Measurements from ENCODE around the gene BEND4. TPM values are rescaled to one million over a fixed set of nuclear protein-coding genes. Genes with fewer than 3 reads are reported as not detected.

BEND4 gene
- polyA plus RNA-seq, 2 donors = under 0.01 TPM; not detected in 1

- Histone ChIP-seq H3K4me1 (ENCODE audit: control insufficient read depth in 2 of 2, insufficient read depth in 2 of 2, low read length in 1 of 2) (no peaks in the 10 kb centered on the region), H3K36me3 (ENCODE audit: control insufficient read depth in 2 of 2, insufficient read depth in 2 of 2, low read length in 1 of 2) (peaks cover 3 to 6% of the 10 kb centered on the region in 2 donors)
These were observed 82.0 kb downstream of the BEND4 start for GRCh38 chr4:42070463-42070862.

GRCh38 chr4:42067264-42067663 lies 85.2 kb downstream of the BEND4 start:
- Histone ChIP-seq H3K4me1 (ENCODE audit: control insufficient read depth in 2 of 2, insufficient read depth in 2 of 2, low read length in 1 of 2) (no peaks in the 10 kb centered on the region), H3K27me3 (ENCODE audit: control insufficient read depth in 1 of 2, insufficient read depth in 2 of 2, low read length in 2 of 2) (no peaks in the 10 kb centered on the region), H3K27ac (ENCODE audit: low read depth in 2 of 2, low read length in 1 of 2) (no peak overlapping the region), H3K9me3 (ENCODE audit: control insufficient read depth in 2 of 2, insufficient read depth in 1 of 2, low read depth in 1 of 2, low read length in 1 of 2) (no peaks in the 10 kb centered on the region), H3K4me3 (ENCODE audit: low read depth in 1 of 2, low read length in 2 of 2) (no peak overlapping the region), H3K36me3 (ENCODE audit: control insufficient read depth in 2 of 2, insufficient read depth in 2 of 2, low read length in 1 of 2) (peaks cover 0 to 3% of the 10 kb centered on the region in 2 donors)
- WGBS, 2 donors = 50% methylated on average over 2 of the region's 2 CpGs

More at GRCh38 chr4:42070463-42070862, 82.0 kb downstream of the BEND4 start:
- WGBS, 2 donors = 83% methylated on average over 4 of the region's 4 CpGs
- H3K4me3 ChIP-seq (ENCODE audit: low read depth in 1 of 2, low read length in 2 of 2) = no peak overlapping the region
- no peaks in the 10 kb centered on the region for H3K9me3 ChIP-seq (ENCODE audit: control insufficient read depth in 2 of 2, insufficient read depth in 1 of 2, low read depth in 1 of 2, low read length in 1 of 2)
- H3K27me3 ChIP-seq (ENCODE audit: control insufficient read depth in 1 of 2, insufficient read depth in 2 of 2, low read length in 2 of 2) = no peaks in the 10 kb centered on the region
- H3K27ac ChIP-seq (ENCODE audit: low read depth in 2 of 2, low read length in 1 of 2) = no peak overlapping the region

- Histone ChIP-seq H3K4me1 (ENCODE audit: control insufficient read depth in 2 of 2, insufficient read depth in 2 of 2, low read length in 1 of 2) (no peaks in the 10 kb centered on the region), H3K27ac (ENCODE audit: low read depth in 2 of 2, low read length in 1 of 2) (no peak overlapping the region), H3K9me3 (ENCODE audit: control insufficient read depth in 2 of 2, insufficient read depth in 1 of 2, low read depth in 1 of 2, low read length in 1 of 2) (no peaks in the 10 kb centered on the region), H3K4me3 (ENCODE audit: low read depth in 1 of 2, low read length in 2 of 2) (no peak overlapping the region), H3K36me3 (ENCODE audit: control insufficient read depth in 2 of 2, insufficient read depth in 2 of 2, low read length in 1 of 2) (peaks cover 0 to 3% of the 10 kb centered on the region in 2 donors), H3K27me3 (ENCODE audit: control insufficient read depth in 1 of 2, insufficient read depth in 2 of 2, low read length in 2 of 2) (no peaks in the 10 kb centered on the region)
- WGBS, 2 donors = 91 to 92% methylated on average over 2 of the region's 2 CpGs
These were observed 86.1 kb downstream of the BEND4 start for GRCh38 chr4:42066402-42066801.

Other genes with a start within 250 kb of the BEND4 start
- gene TMEM33, start 217.2 kb downstream of the BEND4 start, polyA plus RNA-seq = 10 to 100 TPM; 10.9 to 21.0 TPM
- under 1 TPM; 0.06 to 0.14 TPM for gene DCAF4L1, start 170.9 kb downstream of the BEND4 start, polyA plus RNA-seq
- 10 to 100 TPM; 10.5 to 16.0 TPM for gene SLC30A9, start 162.1 kb downstream of the BEND4 start, polyA plus RNA-seq
- under 1 TPM; 0.22 to 0.39 TPM for gene SHISA3, start 244.8 kb upstream of the BEND4 start, polyA plus RNA-seq

Measured in esophagus (tissue), 2 donors.